GM23248 (cell line): ENCODE measurements around the gene STAT4.

ENCODE experiments used
- EZH2 ChIP-seq: fragments of 200-600 bp; sonication (generic); IDR thresholded peaks from 2 replicates; pipeline ENCODE4 v1.6.1; 2018; ENCODE audit warnings: antibody characterized with exemption, mild to moderate bottlenecking; ENCODE audit not compliant: insufficient read depth, poor library complexity, severe bottlenecking
- EZH2phosphoT487 ChIP-seq: fragments of 200-600 bp; sonication (generic); IDR thresholded peaks from 2 replicates; pipeline ENCODE4 v1.6.1; 2018; ENCODE audit warnings: antibody characterized with exemption, moderate library complexity, mild to moderate bottlenecking, low read depth; ENCODE audit not compliant: insufficient read depth

DNA sequence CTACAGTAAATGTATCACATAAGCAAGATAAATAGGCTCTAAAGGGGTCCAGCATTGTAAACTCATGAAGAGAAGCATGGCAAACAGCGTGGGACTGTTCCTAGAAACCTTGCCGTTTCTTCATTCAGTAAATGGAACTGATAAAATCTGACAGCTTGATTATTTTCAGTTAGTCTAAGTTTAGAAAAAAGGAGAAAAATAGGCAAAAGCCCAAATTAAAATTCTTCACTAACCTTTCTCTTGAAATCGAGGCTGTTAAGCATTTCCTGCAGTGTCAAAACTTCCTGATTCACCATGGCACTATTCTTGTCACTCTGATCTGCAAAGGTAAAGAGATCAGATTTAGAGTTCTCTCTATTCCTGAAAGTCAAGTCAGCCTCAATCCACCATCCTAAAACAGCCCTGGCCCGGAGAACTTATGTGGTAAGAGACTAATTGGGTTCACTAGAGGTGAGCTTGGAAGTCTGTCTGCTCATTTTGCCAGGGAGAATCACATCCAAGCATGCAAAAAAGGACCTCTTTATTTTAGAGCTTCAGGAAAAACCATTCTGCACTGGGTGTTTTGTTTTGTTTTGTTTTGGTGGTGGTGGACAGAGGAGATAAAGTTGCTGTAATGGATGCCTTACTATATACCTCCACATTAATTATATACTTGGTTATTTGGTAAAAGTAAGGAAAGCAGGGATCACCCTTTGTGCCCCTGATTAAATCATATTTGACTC lies 84.4 kb downstream of the STAT4 start:
- TF ChIP-seq EZH2 = no peak
- TF ChIP-seq EZH2phosphoT487 = no peak
